Left colon (tissue), 2 donors: ENCODE results near the gene OR2A42. TPM values are rescaled to one million over a fixed set of nuclear protein-coding genes. Genes with fewer than 3 reads are reported as not detected.
"Not testable (repeated sequence)": the region's sequence is repeated elsewhere in the genome, so short reads cannot be mapped to it uniquely, and the experiment has no call there.

Source experiments
- ATAC-seq: fragments of 200-7000 bp; cut with Tn5 transposase; one replicate; pipeline ENCODE4 v1.9.1; 2020; ENCODE audit warnings: mild to moderate bottlenecking, moderate library complexity
- DNase-seq, 2 donors: peaks; one replicate each; pipeline ENCODE4 v3.0.0-alpha.2; 2020
- intact Hi-C, 2 donors: fragments of 100-400 bp; cut with DNase I in 1 of 2; cut with micrococcal nuclease in 1 of 2; formaldehyde crosslinking; loops; one replicate each; pipeline versions ENCODE4 v1.11.2 to v1.14.0; 2022; cut with DNase I, micrococcal nuclease
- total RNA-seq, 2 donors: library from RNA; stranded (reverse); fragmentation: NEBNext Ultra II Directional; extraction: Animal tissue kit (Norgen Biotek cat#: 25700); gene quantifications; one replicate each; pipeline ENCODE4 v1.2.1, GENCODE V29; 2021
- donor health status: DM: no; HTN: no; CAD: no.
- donor health status: DM: yes; HTN: yes; CAD: no.

Gene OR2A42
- total RNA-seq, 2 donors from 2014 or later = not detected

- peak; percentile 84 for ATAC-seq
- DNase-seq, intact Hi-C loops: not testable (repeated sequence)
These were observed 60.8 kb downstream of the OR2A42 start for GRCh38 chr7:144178380-144179164.

Other genes with a start within 250 kb of the OR2A42 start
- not detected for gene OR6B1, start 239.3 kb downstream of the OR2A42 start, total RNA-seq
- gene OR2A5, start 190.7 kb downstream of the OR2A42 start, total RNA-seq = not detected
- gene OR2A25, start 169.8 kb downstream of the OR2A42 start, total RNA-seq = not detected
- not detected for gene OR2A12, start 153.3 kb downstream of the OR2A42 start, total RNA-seq
- gene OR2A2, start 130.0 kb downstream of the OR2A42 start, total RNA-seq = not detected
- gene OR2A14, start 116.4 kb downstream of the OR2A42 start, total RNA-seq = not detected
- 10 to 100 TPM in 1 of 2 donors, 1 to 10 TPM in 1; 5.1 to 15.2 TPM for gene CTAGE4, start 56.1 kb downstream of the OR2A42 start, total RNA-seq
- 10 to 100 TPM; 39.9 to 62.4 TPM for gene ARHGEF35, start 43.8 kb downstream of the OR2A42 start, total RNA-seq
- 10 to 100 TPM; 21.9 to 29.5 TPM for gene OR2A7, start 25.2 kb upstream of the OR2A42 start, total RNA-seq
- gene CTAGE8, start 29.7 kb upstream of the OR2A42 start, total RNA-seq = 1 to 10 TPM; 4.0 to 5.9 TPM
- not detected for gene OR2A1, start 72.8 kb upstream of the OR2A42 start, total RNA-seq
- gene ARHGEF5, start 115.8 kb upstream of the OR2A42 start, total RNA-seq = 10 to 100 TPM; 73.8 to 80.5 TPM
- gene NOBOX, start 164.1 kb upstream of the OR2A42 start, total RNA-seq = not detected